ENCODE results near the gene METTL13.
"Not testable (repeated sequence)": the region's sequence is repeated elsewhere in the genome, so short reads cannot be mapped to it uniquely, and the experiment has no call there.

METTL13 gene

GRCh38 chr1:171769171-171769570 is 12.3 kb upstream of the METTL13 start:
- no peak for DNase-seq (ENCODE audit: low read depth)

- DNase-seq (ENCODE audit: low read depth), result no peak
Observed at GRCh38 chr1:171769754-171770153, 11.7 kb upstream of the METTL13 start.

GRCh38 chr1:171772312-171772711 is 9.1 kb upstream of the METTL13 start:
- DNase-seq (ENCODE audit: low read depth), result no peak

GRCh38 chr1:171780583-171781175 is 781 bp upstream of the METTL13 start:
- no peak for DNase-seq (ENCODE audit: low read depth)

- DNase-seq (ENCODE audit: low read depth), result no peak
Observed at GRCh38 chr1:171783816-171784530, 2.5 kb downstream of the METTL13 start.

GRCh38 chr1:171784784-171785183 is 3.3 kb downstream of the METTL13 start:
- no peak for DNase-seq (ENCODE audit: low read depth)

GRCh38 chr1:171785766-171786165 is 4.3 kb downstream of the METTL13 start:
- no peak for DNase-seq (ENCODE audit: low read depth)

GRCh38 chr1:171786534-171786933 is 5.1 kb downstream of the METTL13 start:
- no peak for DNase-seq (ENCODE audit: low read depth)

GRCh38 chr1:171787686-171788480 is 6.4 kb downstream of the METTL13 start:
- no peak for DNase-seq (ENCODE audit: low read depth)

GRCh38 chr1:171788696-171789095 is 7.2 kb downstream of the METTL13 start:
- no peak for DNase-seq (ENCODE audit: low read depth)

- no peak for DNase-seq (ENCODE audit: low read depth)
Observed at GRCh38 chr1:171790318-171790717, 8.9 kb downstream of the METTL13 start.

GRCh38 chr1:171792656-171793369 is 11.4 kb downstream of the METTL13 start:
- DNase-seq (ENCODE audit: low read depth), result no peak

GRCh38 chr1:171793636-171794035 is 12.2 kb downstream of the METTL13 start:
- DNase-seq (ENCODE audit: low read depth), result no peak

- DNase-seq (ENCODE audit: low read depth), result peak; percentile 22
Observed at GRCh38 chr1:171794085-171794484, 12.6 kb downstream of the METTL13 start.

GRCh38 chr1:171796592-171796991 is 15.1 kb downstream of the METTL13 start:
- DNase-seq (ENCODE audit: low read depth), result no peak

GRCh38 chr1:171798311-171798710 is 16.9 kb downstream of the METTL13 start:
- DNase-seq (ENCODE audit: low read depth), result no peak

GRCh38 chr1:171798765-171799164 is 17.3 kb downstream of the METTL13 start:
- no peak for DNase-seq (ENCODE audit: low read depth)

- no peak for DNase-seq (ENCODE audit: low read depth)
Observed at GRCh38 chr1:171799166-171799565, 17.7 kb downstream of the METTL13 start.

- DNase-seq (ENCODE audit: low read depth), result not testable (repeated sequence)
Observed at GRCh38 chr1:171799698-171800097, 18.2 kb downstream of the METTL13 start.

GRCh38 chr1:171800342-171800741 is 18.9 kb downstream of the METTL13 start:
- no peak for DNase-seq (ENCODE audit: low read depth)

GRCh38 chr1:171800851-171801250 is 19.4 kb downstream of the METTL13 start:
- no peak for DNase-seq (ENCODE audit: low read depth)

- no peak for DNase-seq (ENCODE audit: low read depth)
Observed at GRCh38 chr1:171801487-171801891, 20.0 kb downstream of the METTL13 start.
